ENCODE results near the gene TWF2.

TWF2 gene

DNA sequence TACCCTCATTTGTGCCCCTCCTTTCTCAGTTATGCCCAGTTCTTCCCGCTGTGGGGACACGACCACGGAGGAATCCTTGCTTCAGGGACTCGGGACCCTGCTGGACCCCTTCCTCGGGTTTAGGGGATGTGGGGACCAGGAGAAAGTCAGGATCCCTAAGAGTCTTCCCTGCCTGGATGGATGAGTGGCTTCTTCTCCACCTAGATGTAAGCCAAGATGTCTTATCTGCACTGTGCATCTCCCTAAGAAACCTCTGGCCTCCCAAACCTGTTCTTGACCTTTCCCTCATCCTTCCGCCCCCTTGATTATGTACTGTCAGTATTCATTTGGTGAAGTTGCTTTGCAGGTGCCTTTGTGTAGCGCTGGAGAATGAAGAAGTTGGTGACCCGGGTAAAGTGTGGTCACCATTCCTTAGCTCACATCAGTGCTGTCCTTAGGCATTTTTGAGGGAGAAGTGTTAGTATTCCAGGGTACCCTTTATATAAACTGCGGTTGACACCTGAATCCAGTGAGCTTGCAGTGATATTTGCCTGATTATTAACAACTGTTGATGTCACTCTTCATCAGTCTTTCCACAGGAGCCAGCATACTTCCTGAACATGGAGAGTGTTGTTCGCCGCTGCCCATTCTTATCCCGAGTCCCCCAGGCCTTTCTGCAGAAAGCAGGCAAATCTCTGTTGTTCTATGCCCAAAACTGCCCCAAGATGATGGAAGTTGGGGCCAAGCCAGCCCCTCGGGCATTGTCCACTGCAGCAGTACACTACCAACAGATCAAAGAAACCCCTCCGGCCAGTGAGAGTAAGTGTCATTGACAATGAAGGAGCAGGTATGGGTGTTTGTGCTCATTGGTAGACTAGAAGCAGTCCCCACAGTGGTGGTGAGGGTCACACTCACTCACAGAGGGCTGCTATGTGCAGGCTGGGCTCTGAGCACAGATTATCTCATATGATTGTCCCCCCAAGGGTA lies 40.0 kb downstream of the TWF2 start:
- DNase-seq, result no peak

DNA sequence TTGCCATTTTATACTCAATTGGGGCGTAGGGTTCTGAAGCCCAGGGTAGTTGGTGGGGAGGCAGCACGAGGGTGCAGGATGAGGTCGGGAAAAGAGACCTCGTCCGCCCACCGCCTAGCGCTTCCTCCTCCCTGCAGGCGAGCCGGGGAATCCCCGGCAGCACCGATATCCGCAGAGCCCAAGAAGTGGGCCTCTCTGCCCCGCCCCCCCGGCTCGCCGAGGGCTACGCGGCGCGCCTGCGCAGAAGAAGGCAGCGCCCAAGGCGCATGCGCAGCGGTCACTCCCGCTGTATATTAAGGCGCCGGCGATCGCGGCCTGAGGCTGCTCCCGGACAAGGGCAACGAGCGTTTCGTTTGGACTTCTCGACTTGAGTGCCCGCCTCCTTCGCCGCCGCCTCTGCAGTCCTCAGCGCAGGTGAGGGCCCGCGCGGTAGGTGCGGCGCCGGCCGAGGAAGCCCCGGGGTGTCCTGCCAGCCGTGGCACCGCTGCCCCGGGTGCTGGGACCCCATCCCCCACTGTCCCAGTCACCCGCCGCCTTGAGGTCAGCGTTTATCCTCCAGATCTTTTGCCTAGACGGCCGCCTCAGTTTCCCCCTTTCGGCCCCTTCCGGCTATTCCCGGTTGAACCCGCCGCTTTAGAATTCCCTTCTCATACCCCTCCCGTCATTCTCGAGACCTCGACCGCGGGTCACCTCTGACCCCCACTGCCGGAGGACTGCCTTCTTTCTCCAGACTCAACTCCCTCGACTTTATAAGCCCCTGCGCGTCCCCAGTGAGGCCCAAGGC lies 40.9 kb downstream of the TWF2 start, which contains the start of gene ALAS1:
Gene ALAS1 (plus strand): TSS at position 319 of the 784 bp plus-strand sequence. CDS start 1,082 bp downstream, outside the sequence.
- peak; percentile 80 for DNase-seq

DNA sequence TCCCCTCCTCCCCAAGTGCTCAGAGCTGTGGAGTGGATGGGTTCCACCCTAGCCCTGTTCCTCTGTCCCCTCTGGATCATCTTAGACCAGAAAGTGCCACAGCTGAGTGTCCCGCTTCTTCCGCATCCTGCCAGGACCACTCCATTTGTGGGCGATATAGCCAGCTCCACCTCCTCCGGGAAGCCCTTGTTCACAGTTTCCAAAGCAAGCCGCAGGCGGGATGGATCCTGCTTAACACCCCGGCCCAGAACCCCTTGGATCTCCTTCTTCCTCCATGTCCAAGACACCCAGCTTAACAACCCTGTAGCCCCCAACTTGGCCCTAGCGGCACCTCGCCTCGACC lies 41.5 kb downstream of the TWF2 start:
- DNase-seq, result no peak

DNA sequence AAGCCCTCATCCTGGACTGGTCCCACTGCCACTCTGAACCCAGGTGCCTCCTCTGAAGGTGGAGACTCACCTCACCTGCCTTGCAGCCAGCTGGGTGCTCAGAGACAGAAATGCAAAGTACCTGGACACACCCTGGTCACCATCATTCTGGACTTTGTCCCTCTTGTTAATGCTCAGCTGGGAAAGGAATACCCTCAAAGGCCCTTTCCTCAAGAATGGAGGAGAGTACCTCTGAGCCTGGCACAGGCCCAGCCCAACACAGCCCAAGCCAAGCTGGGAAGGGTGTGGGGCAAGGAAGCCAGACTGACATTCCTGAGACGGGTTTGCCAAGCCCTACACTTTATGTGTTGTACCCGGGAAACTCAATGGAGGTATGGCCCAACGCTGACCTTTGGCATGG lies 42.0 kb downstream of the TWF2 start:
- DNase-seq, result no peak

DNA sequence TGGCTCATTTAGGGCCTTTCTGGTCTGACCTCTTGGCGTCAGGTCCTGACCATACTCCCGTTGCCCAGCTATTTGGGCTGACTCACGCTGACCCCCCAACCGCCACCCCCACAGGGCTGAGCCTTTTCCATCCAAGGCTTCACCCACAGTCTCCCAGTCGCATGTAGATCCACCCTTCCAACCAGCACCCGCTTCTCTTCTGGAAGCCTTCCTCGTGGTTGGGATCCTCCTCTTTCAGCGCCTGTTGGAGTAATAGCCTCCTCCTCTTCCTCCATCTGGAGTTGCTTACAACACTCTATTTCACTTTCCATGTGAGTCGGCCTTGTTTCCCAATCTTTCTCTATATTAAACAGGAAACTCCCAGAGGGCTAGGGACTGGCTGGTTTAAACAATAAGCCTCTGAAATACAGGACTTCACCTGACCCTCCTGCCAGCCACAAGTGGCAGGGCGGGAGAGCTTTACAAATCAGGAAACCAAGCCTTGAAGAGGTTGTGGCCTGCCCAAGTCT lies 43.1 kb downstream of the TWF2 start:
- no peak for DNase-seq

DNA sequence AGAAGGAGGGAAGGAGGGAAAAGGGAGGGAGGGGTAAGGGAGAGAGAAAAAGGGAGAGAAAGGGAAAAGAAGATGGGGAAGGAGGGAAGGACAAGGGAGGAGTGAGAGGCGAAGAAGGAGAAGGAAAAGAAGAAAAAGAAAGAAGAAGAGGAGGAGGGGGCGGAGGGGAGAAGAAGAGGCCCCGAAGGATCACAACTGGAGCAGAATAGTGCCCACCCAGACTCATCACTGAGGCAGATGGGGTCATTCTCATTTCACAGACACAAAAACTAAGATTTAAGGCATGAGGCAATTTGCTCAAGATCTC lies 43.7 kb downstream of the TWF2 start:
- DNase-seq, result no peak

DNA sequence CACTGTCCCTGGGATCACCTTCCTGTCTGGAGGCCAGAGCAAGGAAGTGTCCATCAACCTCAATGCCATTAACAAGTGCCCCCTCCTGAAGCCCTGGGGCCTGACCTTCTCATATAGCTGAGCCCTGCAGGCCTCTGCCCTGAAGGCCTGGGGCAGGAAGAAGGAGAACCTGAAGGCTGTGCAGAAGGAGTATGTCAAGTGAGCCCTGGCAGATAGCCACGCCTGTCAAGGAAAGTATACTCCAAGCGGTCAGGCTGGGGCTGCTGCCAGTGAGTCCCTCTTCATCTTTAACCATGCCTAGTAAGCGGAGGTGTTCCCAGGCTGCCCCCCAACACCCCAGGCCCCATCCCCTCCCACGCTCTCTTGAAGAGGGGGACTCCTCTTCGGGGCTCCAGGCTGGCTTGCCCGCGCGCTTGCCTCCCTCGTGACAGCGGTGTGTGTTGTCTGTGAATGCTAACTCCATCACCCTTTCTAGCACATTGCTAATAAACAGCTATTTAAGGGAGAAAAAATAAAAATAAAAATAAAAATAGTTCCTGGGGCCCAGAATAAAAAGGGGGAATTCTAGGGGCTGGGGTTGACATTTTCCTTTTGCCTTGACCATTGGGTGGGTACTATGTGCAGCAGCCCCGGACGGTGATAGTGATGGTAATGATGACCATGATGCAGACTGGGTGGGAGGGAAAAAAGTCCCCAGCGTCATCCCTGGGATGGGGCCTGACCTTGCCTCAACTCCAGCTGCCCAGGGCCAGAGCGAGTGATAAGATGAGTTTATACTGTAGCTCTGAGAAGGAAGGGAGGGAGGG lies 44.3 kb downstream of the TWF2 start:
- DNase-seq, result no peak

DNA sequence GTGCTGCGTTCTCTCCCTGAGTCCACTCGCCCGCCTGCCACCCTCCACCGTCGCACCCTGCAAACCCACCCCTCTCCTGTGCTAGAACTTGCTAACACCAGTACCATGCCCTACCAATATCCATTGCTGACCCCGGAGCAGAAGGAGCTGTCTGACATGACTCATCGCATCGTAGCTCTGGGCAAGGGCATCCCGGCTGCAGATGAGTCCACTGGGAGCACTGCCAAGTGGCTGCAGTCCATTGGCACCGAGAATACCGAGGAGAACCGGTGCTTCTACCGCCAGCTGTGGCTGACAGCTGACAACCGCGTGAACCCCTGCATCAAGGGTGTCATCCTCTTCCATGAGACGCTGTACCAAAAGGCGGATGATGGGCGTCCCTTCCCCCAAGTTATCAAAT lies 45.9 kb downstream of the TWF2 start:
- DNase-seq, result no peak

DNA sequence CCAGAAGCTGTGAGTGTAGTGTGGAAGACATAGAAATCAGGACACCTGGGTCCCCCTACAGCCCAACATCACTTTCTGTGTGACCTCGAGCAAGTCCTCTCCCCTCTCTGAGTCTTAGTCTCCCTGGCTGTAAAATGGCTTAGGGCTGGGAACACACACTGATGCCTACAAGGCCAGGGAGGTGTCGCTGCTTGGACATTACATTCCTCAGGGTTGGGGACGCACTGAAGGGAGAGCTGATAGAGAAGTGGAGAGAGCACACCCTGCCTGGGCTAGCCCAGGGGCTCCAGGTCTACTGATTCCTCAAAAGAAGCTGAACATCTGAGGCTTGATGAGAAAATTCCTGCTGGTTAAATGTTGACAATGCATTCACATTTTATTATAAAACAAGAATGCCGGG lies 47.3 kb downstream of the TWF2 start:
- no peak for DNase-seq

DNA sequence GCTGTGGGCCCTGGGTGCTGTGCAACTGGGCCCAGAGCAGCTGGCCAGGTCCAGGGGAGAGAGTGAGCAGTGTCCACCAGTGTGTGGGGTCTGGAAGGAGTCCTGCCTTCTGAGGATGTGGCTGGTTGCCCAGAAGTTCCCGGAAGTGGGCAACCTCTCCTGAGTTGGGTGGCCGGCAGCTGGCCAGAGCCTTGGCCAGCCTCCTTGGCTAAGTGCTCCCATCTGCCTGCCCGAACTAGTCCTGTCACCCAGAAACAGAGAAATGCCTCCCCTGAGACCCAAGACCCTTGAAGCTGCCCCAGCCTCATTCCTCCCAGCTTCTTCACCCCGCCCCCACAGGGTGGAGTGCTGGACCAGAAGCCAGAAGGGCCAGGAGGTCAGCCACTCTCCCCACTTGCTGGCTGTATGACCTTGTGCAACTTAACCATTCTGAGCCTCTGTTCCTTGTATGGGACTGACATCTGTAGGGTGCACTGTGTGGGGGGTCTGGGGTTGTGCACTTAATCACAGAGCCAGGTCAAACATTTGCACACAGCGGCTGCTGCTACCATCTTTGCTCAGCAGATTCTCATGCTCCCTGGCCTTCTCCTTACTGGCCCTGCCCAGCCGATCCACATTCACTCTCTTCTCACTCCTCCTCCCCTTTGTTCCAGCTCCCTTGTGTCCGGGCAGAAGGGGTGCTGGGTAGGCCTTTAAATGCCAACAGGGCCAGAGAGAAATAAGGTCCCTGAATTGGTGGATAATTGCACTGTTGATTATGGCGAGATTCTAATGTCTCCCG lies 48.5 kb downstream of the TWF2 start:
- no peak for DNase-seq

DNA sequence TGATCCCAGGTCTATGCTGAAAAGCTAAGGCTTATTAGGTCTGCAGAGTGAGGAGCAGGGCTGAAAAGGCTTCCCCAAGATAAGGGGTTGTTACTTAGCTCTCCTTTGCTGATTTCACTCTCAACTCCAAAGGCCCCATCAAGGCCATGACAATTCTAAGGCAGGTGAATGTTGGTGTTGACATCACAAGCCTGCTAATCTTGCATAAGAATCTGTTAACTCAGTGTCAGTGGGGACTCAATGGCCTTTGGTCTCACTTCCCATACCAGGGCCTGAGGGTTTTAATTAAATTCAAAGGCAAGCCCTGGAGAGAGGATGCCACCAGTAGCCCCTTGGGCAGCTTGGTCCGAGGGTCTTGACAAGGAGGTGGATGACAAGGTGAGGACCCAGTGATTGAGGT lies 50.4 kb downstream of the TWF2 start:
- DNase-seq, result no peak

DNA sequence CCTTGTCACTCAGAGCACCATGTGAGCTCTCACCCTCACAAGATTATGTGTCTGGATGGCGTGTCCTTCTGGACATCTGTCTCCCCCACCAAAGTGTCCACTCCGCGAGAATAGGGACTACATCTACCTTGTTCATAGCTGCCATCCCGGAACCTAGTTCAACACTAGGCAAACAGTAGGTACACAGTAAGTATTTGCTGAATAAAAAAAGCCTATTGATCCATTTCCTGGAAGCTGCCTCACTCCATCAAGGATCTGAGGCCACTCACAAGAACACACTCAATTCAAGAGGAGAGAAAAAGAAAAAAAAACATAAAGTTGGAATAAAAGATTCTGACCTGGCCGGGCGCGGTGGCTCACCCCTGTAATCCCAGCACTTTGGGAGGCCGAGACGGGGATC lies 52.2 kb downstream of the TWF2 start:
- no peak for DNase-seq

DNA sequence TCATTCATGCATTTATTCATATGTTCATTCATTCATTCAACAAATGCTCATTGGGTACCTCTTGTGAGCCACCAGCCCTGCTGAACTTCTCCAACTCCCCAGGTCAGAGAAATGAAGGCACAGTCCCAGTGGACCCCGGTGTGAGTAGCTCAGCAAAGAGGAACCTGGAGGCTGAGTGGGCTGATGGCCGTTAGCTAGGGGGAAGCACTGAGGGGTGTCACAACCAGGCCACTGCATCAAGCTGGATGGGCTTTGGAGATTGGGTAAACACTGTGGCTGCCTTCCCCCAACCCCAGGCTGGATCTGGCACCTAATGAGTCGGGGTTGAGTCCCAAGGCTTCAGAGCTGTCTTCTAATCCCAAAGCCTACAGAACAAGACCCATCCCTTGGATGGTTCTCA lies 53.1 kb downstream of the TWF2 start:
- no peak for DNase-seq

DNA sequence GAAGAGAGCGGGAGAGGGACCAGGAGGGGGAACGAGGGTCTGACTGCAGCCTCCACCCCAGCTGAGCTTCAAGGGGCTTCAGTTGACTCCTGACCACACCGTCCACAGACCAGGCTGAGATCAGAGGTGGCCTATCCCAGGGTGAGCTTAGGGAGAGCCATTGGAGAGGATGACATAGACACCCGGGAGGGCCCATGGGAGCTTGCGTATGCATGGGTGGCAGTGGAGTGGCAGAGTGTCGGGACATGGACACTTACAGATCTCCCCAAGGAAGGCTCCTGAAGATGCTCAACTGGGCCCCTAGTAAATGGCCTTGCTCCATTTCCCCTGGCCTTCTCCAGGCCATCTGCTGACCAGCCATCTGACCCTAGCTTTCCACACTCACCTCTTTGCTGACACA lies 53.6 kb downstream of the TWF2 start:
- DNase-seq, result no peak

DNA sequence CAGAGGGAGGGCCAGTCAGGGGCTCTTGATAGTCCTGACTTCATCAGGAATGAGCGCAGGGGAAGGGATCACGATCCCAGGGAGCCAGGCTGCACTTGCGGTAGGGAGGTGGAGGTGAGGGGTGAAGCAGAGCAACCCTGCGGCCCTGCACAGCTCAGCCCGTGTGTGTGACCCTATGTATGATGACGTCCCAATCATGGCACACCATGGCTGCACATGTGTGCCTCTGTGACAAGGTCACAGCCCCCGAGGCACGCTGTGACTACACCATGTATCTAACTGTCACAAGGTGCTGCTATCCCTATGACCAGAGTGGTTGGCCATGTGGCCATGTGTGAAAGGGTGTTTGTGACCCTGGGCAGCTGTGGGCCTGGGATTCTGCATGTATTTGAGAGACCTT lies 54.3 kb downstream of the TWF2 start:
- no peak for DNase-seq

DNA sequence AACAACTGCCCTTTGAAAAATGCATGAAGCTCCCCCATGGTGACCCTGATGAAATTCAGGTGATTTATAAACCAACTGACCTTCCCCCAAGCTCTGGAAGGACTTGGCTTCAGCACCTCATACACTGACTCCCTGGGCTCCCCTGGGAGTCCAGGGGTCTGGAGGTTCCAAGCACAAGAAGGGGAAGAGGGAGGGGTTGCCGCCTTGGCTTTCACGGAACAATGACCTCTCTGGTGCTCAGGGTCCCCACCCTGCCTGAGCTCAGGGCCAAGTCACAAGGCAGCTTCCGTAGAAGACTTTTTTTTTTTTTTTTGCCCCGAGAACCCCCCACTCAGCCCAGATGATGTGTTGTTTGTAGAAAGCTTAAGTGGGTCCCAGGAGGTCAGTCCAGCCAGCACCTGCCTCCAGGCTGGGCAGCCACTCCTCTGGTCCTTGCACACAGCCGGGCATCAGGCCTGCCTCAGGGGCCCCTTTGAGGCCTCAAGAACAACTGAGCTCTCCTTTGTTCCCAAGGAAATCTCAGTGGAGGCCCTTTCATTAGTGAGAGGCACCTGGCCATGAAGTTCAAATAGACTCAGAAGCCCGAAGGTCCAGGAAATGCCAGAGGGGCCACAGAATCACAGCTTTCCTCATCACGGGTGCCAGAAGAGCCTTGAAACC lies 55.0 kb downstream of the TWF2 start:
- no peak for DNase-seq

DNA sequence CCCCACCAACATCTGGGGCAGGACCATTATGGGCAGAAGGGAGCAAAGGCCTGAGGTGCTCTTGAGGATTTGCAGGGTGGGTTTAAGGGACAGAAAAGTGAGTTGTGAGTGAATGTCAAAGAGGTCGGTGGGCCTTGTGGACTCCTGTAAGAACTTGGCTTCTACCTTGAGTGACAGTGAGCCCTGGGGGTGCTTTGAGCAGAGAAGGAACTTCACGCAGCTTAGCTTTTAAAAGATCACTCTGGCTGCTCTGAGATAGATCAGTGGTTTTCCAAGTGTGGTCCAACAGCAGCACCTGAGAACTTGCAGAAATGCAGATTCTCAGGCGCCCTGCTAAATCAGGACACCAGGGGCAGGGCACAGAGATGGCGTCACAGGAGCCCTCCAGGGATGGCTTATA lies 56.3 kb downstream of the TWF2 start:
- DNase-seq, result no peak

DNA sequence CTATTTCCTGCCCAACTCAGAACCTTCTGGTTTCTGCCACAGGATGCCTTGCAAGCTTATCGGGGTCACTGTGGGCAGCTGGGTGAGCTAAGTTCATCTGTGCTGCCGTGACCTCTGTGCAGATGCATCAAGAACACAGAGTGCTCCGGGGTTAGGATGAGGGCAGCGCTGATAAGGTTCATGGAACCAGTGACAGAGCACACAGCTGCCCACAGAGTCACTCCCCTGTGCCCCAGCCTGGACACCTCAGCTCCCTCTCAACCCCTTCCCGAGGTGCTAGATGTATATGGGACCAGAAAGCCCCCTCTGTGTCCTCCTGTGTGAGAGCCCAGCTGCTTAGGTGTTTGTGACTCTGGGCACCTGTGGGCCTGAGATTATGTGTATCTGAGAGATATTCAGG lies 56.8 kb downstream of the TWF2 start:
- no peak for DNase-seq

DNA sequence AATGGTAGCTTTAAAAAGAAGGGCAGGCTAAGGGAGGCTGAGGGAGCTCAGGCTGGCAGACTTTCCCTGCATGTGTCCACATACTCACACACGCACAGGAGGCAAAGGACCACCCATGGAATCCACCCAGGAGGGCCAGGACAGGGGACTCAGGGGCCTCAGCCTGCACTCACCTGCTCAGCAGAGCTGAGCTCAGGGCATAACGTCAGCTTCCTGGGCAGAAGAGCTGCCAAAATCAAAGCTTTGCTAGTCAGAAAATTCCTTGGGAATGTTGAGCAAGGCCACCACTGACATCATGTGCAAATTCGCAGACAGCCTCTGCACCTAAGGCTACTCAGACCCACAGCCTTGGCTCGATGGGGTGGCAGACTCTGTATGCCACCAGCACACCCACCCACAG lies 57.4 kb downstream of the TWF2 start:
- no peak for DNase-seq

Measured in NCI-H1436 (cell line).